ENCODE results near the gene KCNA5. TPM values are rescaled to one million over a fixed set of nuclear protein-coding genes. Genes with fewer than 3 reads are reported as not detected.

The KCNA5 gene
- total RNA-seq, 1 experiment from 2014 or later: not detected

DNA sequence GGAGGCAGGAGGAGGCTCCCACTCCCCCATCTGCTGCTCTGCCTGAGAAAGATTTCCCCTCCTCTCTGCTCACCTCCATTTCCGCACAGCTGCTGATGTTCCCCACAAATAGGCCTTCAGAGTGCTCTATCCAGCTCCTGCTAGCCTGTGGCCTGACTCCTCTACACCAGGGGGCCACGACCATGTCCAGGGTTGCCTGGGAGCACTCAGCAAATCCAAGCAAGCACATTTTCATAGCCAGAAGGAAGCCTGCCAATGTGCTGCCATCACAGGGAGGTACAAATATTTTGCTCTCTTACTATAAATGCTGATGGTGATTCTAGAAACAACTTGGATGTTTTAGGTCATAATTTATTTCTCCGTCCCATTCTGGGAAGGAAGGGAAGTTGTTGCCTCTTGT is 17.3 kb downstream of the KCNA5 start:
- no peak for DNase-seq (ENCODE audit: low read depth)

DNA sequence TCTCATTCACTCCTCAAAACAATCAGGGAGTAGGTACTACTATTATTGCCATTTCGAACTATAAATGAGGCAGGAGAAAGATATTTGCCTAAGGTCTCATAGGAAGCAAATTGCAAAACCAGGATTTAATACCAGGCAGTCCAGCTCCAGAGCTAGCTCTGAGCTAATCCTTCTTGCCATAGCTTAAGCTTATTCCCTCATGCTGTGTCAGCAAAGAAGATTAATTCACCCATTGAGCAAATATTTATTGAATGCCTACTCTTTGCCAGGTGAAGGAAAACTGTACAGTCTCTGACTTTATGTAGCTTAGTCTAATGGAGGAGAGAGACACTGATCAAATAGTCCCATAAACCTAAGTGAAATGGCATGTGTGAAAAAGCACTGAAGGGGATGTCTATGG is 19.5 kb downstream of the KCNA5 start:
- no peak for DNase-seq (ENCODE audit: low read depth)

DNA sequence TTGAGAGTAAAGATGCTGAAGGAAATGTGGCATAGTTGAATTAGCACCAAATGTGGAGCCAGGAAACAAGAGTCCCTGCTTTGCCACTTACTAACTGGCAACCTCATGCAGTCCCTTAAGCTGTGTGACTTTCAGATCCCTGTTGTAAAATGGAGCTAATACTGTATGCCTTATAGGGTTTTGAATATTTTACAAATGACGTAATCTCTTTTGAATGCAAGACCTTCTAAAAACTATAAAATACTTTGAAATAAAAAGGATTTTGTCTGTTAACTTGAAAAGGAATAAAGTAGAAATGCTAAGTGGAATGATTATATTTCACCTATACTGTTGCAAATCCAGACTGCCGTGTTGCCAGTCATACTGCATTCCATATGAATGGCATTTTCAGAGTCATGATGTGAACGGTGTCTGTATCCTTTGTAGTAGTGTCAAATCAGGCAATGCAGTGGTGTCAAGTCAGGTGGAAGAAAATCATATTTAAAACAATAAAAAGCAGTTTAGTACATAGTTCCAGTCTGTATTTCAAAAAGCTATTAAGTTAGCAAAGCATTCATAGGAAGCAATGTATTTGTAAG is 21.3 kb downstream of the KCNA5 start:
- DNase-seq (ENCODE audit: low read depth): no peak

DNA sequence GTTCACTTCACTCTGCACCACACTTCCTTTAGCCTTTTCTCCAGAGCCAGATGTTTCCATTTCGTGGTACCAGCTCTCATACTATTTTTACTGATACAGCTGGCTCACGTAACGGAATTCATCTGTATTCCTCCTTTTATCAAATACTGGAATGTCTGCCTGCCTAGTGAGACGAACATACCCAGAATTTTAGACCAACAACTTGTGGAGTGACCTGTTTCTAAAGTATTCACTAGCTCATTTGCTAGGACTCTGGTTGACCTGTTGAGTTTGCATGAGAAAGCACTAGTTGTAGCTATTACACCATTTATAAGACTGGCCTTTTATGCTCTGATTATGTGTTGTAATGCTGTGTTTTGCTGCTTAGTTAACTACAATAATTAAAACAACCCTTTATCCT is 22.6 kb downstream of the KCNA5 start:
- no peak for DNase-seq (ENCODE audit: low read depth)

DNA sequence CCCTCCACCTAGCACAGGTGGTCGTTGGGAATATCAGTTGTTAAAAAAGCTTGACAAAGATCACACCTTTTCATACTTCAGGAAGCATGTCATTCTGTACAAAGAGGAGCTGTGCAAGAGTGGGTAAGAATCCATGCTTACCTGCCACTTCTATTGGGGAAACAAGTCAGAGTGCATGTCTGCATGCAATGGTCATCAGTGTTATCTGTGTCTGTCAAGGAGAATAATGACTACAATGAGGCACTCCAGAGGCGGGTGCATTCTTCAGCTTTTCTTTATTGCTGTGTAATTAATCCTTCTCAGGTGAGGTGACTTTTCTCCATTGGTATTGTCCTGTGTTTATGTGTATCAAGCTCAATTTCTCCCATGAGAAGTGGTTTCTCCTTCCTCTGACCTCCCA is 24.4 kb downstream of the KCNA5 start:
- DNase-seq (ENCODE audit: low read depth): no peak

DNA sequence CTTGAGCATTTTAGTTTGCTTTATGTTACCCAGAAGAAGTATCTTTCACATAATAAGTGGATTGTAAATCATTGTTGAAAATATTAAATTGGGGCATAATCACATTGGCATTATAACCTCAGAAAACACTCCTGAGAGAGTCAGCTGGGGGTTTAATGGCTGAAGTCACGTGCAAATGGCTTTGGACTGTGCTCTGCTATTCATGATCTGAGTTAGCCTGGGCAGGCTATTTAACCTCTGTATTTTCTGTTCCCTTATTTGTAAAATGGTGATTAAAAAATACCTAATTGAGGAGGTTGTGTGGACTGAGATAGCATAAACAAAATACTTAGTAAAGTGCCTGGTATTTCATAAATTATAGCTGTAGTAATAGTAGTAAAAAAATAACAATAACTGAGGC is 24.9 kb downstream of the KCNA5 start:
- DNase-seq (ENCODE audit: low read depth): no peak

DNA sequence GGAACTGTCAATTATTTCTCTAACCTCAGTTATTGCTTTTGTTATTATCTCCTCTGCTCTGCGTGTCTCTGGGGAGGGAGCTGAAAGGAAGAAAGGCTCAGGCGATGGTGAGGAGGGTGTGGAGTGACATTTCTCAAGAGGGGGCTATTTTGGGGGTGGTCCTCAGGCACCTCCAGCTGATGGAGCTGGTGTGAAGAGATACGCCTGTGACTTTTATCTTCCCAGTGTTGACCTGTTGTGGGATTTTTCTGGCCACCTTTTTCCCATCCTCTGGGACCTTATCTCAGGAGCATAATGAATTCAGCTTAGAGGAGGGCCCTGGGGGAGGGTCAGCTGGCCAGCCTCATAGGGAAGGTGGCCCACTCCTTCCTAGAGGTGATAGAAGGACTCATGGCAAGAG is 26.4 kb downstream of the KCNA5 start:
- no peak for DNase-seq (ENCODE audit: low read depth)

DNA sequence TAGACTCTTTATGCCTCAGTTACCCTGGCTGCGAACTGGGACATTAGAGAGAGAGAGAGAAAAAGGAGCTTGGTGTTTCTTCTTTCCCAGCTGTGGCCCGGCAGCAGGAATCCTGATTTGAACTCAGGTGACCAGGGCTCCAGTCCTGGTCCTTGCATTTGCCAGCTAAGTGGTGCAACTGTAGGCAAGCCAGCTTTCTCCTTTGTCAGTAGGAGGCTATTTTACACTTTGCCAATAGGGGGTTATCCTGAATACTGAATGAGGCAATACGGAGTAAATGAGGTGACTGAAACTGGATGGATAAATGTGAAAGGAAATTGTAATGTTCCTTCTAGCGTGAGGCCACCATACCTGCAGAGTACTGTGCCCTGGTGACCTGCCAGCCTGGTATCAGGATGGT is 27.8 kb downstream of the KCNA5 start:
- DNase-seq (ENCODE audit: low read depth): no peak

DNA sequence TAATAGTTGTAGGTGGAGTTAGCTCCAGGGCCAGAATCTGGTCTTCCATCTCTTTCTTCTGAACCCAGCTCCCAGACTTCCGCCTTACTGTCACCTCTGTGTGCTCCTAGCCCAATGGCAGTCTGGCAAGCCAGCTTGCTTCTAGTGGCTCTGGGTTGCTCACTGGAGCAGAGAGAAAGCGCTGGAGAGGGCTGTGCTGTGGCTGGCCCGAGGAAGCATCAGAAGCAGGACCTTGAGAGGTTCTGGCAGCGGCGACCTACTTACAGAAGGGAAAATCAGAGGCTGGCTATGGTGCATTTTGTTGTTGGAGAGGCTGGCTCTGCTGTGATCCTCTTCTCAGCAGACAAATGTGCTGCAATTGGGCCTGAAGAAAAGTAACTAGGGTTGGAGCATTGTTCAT is 28.6 kb downstream of the KCNA5 start:
- no peak for DNase-seq (ENCODE audit: low read depth)

DNA sequence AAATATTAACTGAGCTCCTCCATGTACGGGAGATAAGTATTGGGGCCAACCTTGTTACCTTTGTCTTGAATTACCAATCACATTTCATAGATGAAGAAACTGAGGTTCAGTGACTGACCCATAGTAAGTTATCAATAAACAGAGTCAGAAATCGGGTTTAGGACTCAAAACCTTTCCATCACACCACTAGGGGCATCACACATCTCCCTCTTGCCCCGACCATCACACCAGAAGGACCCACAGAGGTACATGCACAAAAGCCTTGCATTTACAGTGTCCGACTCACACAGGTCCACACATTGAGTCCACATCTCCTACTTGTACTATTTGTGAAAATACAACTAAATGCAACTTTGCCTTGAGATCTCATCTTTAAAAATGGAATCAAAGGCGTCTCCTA is 29.4 kb downstream of the KCNA5 start:
- DNase-seq (ENCODE audit: low read depth): no peak

DNA sequence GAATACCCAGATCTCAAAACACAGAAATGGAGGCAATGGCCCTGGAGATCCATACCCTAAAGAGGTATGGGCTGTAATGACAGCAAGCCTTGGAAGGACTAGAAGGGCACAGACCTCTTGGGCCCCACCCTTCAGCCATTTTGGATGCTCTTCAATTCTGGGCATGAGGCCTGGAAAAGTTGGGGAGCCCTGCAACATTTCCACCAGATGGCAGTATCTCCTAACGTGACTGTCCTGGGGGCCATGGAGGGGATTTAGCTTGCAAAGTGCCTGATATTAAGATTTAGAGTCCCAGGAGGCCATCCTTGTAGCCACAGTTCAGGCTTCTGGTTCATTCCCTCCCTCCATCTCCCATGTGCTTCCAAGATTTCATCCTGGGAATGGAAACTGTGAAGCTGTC is 30.2 kb downstream of the KCNA5 start:
- peak; percentile 13 for DNase-seq (ENCODE audit: low read depth)

DNA sequence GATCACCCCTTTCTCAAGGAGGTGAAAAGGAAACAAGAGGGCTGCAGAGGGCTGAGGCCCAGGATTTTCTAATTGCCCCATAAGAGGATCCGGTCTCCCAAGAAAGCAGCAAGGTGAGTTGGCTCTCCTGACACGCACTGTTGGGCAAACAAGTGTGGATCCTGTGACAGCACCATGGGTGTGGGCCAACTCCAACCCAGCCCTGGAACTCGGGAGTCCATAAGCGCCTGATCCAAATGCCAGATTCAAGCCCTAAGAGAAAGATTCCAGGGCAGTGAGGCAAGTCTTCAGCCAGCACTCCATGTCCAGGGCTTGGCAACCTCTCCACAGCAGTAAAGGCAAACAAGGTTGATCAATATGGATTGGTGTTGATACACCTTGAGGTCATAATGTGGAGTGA is 33.1 kb downstream of the KCNA5 start:
- DNase-seq (ENCODE audit: low read depth): no peak

DNA sequence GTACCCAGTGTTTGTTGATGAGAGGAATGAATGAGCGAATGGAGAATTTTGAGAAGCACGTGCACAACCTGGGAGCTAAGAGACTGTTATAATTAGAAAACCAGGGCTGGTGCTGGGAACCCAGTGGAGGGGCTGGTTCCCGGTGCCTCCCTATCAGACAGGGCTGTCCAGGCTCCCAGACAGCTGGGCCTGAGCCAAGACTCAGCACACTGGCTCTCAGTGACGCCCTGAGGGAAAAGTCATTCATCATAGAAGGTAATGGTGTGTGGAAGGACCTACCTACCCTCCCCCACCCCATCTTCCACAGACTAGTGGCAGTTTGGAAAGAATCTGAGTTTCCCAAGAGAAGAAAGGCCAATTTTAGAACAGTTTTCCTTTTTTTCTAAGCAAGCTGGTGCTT is 34.7 kb downstream of the KCNA5 start:
- no peak for DNase-seq (ENCODE audit: low read depth)

DNA sequence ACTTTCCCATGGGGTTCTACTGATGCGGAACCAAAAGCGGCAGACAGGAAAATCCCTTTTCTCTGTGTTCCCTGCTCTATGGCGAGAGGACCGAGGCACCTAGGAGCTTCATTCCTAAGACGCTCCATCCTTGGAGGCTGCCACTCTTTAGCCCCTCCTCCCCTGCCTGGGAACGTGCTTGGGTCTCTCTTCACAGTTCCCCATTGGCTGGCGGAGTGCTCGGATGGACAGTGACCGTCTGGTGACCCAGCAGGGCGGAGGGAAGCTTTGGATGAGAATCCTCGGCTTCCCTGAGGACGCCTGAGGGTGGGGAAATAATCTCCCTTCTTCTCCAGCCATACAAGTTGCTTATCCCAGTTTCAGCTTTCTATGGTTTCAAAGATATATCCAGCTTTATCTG is 37.3 kb downstream of the KCNA5 start:
- DNase-seq (ENCODE audit: low read depth): no peak

DNA sequence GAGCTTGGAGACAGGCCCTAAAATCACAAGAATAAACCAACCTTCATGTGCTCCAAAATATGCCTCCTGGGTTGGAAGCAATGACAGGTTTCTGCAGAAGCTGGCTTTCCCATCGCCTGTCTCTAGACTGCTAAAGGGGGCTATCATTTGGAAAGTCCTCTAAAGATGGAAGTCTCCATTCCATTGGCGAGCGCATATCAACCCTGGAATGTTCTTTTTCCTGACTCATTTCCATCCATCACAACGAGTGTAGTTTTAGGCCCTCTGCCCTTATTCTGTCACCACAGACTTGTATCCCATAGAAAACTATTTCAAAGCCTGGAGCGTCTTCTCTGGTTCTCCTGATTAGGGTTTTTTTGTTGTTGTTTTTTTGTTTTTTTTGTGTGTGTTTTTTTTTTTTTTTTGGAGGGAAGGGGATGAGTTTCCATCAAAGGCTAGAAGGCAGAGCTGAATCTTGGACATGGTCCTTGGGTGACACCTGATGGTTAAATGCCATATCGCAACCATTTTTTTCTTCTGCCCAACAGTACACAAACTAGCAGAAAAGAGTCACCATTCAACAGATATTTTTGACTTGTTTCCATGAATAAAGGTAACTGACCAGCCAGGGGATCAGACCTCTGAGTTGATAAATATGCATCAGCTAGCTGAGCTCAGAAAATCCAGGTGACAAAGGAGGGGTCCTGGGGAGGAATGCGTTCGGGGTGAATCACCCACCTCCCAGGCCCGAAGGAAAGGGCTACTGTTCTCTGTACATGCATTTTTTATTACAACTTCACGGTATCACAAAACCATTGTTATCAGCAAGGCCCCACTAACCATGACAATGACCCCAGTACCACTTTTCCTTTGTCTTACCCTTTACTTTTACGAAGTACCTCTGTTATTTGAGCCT is 40.5 kb downstream of the KCNA5 start:
- DNase-seq (ENCODE audit: low read depth): peak; percentile 71

DNA sequence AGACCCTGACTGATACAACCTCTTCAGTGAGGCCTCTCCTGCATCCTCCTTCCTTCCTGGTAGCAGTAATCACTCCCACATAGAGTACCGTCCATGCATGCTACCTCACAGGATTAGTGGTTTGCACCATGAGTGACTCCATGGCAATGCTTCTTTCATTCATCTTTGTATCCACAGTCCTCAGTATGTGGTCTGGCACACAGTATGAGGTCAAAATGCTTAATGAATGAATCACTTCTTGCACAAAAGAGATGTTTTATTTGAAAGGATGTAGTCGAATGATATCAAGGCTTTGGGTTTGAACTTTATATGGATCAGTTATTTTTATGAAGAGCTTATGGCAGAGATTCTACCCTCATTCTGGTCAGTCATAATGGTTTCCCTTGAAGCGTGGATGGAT is 42.2 kb downstream of the KCNA5 start:
- peak; percentile 94 for DNase-seq (ENCODE audit: low read depth)

DNA sequence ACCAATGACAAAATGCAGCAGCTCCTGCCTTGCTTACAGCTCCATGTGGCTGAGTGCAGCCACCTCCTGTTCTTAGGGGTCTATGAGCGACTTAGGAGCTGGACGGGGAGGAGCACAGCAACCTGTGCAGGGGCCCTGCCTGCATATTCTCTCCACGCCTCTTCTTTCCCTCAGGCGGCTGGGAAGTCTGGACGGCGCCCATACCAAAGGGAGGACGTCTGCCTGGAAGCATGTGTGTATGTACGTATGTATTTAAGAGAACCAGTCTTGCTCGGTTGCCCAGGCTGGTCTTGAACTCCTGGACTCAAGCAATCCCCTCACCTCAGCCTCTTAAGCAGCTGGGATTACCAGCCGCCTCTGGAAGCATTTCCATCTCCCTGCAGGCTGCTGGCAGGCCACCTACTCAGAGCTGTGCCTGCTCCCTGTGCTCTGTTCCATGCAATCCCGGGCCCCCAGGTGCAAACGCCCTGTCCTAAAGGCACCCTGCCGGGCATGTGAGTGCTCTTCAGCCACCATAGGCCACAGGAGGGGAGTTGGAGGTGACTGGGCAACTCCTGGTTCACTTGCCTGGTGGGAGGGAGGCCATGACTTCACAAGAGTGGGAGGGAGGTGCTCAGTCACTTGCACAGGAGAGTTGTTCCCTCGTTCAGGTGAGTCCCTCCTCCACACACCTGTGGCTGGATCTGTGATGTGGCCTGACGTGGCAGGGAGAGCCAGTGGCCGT is 44.3 kb downstream of the KCNA5 start:
- DNase-seq (ENCODE audit: low read depth): no peak

DNA sequence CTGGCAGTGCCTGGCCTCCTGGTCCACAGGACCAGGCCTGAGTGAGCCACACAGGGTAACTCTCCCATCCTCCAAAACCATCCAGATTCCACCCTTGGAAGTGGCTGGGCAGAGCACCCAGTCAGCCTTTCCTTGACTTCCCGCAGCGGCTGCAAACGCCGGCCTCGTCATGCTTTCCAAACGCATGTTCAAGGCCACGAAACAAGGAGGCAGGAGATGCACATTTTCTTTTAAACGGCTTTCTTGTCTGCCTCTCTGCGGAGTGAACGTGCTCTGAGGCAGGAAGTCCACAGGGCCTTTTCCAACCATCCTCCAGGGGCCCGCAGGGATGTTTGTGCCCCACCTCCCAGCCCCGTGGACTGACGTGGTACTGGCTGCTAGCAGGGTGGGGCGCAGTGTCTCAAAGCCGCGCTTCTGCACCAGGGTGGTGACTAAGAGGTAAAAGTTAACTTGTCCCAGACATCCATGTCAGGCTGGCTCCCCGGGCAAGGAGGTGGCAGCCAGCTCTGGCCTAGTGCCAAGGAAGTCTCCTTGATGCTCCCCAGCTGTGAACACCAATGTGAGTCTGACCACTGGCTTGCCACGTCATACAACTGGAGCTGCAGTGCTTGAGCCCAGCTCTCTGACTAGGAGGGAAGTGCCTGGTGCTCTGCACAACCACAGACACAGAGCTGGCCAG is 45.0 kb downstream of the KCNA5 start:
- DNase-seq (ENCODE audit: low read depth): peak; percentile 94

DNA sequence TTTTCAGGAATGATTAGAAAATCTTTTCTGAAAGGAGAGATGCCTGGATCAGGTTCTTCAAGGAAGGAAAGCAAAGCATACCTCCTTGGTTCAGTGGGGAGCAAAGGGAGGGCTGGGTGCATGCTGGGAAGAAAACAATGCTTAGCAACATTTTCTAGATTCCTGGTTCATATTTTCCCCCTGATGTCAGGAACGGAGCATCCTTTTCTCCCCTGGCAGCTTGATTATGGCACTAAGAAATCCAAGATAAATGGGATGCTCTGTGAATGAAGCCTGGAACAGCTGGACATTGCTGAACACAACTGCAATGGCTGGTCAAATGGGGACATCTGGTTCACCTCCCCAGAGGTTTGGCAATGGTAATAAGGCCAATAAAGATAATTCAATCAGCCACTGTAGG is 50.9 kb downstream of the KCNA5 start:
- DNase-seq (ENCODE audit: low read depth): no peak

DNA sequence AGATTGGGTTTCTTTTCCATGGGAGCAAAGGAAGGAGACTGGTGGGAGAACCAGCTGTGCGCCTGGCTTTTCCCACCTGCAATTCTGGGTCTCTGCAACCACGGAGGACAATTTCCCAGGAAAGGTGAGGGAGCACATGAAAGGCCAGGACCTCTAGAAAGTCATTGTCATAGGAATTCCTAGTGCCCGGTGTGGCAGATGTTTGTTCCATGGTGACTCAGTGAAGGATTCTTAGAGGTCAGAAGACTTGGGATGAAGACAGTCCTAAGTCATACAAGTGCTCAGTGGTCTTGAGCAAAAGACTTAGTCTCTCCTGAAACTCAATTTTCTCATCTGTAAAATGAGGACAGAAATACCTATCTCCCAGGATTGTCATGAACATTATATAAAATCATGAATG is 51.3 kb downstream of the KCNA5 start:
- DNase-seq (ENCODE audit: low read depth): no peak
